Gastrocnemius medialis (tissue), 4 donors: ENCODE results near the gene RAB10.

ENCODE experiments used
- POLR2A ChIP-seq, 2 donors: fragments of 450-650 bp; IDR thresholded peaks; one replicate each; pipeline ENCODE4 v1.6.1; 2017; ENCODE audit warnings: antibody characterized with exemption in 2 of 2, mild to moderate bottlenecking in 2 of 2, moderate library complexity in 2 of 2
- TF ChIP-seq, protein P1 (sequence below), 5 experiments: fragments of 450-650 bp in 3 of 5; fragments of 200-600 bp in 2 of 5; sonication (generic) in 2 of 5; IDR thresholded peaks in 4 of 5; conservative IDR thresholded peaks in 1 of 5; 1 replicate in 4 of 5; 2 replicates in 1 of 5; pipeline ENCODE4 v1.5.1; 2016 to 2019; ENCODE audit warnings: antibody characterized with exemption in 5 of 5, mild to moderate bottlenecking in 3 of 5, moderate library complexity in 3 of 5

DNA sequence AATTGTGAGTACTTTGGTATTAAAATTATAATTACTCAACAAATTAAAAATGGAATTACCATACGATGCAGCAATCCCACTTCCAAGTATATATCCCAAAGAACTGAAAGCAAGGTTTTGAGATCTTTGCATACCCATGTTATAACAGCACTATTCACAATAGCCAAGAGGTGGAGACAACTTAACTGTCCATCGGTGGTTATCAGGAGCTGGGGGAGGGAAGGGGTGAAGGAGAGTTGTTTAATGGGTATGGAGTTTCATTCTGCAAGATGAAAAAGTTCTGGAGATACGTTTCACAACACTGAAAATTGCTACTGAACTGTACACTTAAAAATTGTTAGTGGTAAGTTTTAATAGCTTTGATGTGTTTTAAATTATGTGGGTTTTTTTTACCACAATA lies 25.7 kb downstream of the RAB10 start:
- TF ChIP-seq, protein P1, sequence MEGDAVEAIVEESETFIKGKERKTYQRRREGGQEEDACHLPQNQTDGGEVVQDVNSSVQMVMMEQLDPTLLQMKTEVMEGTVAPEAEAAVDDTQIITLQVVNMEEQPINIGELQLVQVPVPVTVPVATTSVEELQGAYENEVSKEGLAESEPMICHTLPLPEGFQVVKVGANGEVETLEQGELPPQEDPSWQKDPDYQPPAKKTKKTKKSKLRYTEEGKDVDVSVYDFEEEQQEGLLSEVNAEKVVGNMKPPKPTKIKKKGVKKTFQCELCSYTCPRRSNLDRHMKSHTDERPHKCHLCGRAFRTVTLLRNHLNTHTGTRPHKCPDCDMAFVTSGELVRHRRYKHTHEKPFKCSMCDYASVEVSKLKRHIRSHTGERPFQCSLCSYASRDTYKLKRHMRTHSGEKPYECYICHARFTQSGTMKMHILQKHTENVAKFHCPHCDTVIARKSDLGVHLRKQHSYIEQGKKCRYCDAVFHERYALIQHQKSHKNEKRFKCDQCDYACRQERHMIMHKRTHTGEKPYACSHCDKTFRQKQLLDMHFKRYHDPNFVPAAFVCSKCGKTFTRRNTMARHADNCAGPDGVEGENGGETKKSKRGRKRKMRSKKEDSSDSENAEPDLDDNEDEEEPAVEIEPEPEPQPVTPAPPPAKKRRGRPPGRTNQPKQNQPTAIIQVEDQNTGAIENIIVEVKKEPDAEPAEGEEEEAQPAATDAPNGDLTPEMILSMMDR (IDR thresholded peaks at IDR 0.05 in 4 of 5, conservative IDR thresholded peaks at IDR 0.05 in 1 of 5) = no peak
- no peak for TF ChIP-seq POLR2A (IDR thresholded peaks at IDR 0.05)
